Measurements from ENCODE around the gene AIF1L.

Gene AIF1L

GRCh38 chr9:131142160-131142559 lies 45.8 kb downstream of the AIF1L start:
- H3K4me1 ChIP-seq (ENCODE audit: control insufficient read depth, insufficient read depth, low read depth, low read length), result peaks cover 3% of the 10 kb centered on the region
- no peak overlapping the region for H3K18ac ChIP-seq (ENCODE audit: low read depth in 1 of 2, low read length in 2 of 2)
- H3K23ac ChIP-seq (ENCODE audit: low read length in 2 of 2), result no peak overlapping the region
- WGBS, result 90% methylated on average over 3 of the region's 3 CpGs
- no peak overlapping the region for H2BK5ac ChIP-seq (ENCODE audit: low read depth, low read length, poor library complexity, severe bottlenecking)
- no peak overlapping the region for H4K8ac ChIP-seq (ENCODE audit: low read length)
- H3K9ac ChIP-seq (ENCODE audit: low read length), result no peak overlapping the region
- no peak overlapping the region for H3K27ac ChIP-seq (ENCODE audit: low read length, poor library complexity, severe bottlenecking)
- H3K79me1 ChIP-seq (replicated peaks; ENCODE audit: low read length, poor library complexity, severe bottlenecking), result peaks cover 16% of the 10 kb centered on the region
- no peak overlapping the region for H2BK15ac ChIP-seq (ENCODE audit: low read depth, poor library complexity, severe bottlenecking)
- H2BK12ac ChIP-seq (ENCODE audit: low read length in 2 of 2), result no peak overlapping the region
- H3K9me3 ChIP-seq (ENCODE audit: control insufficient read depth, low read length), result no peaks in the 10 kb centered on the region
- no peak overlapping the region for H3K4me3 ChIP-seq (ENCODE audit: insufficient read depth in 1 of 2, low read depth in 1 of 2, low read length in 2 of 2)
- H2AK5ac ChIP-seq (ENCODE audit: low read length, severe bottlenecking), result no peak overlapping the region
- no peak overlapping the region for H4K91ac ChIP-seq (ENCODE audit: low read length)
- H3K36me3 ChIP-seq (ENCODE audit: control insufficient read depth in 1 of 2, insufficient read depth in 2 of 2, low read depth in 1 of 2, low read length in 2 of 2), result peaks cover 28 to 90% of the 10 kb centered on the region in 2 experiments
- H3K27me3 ChIP-seq (ENCODE audit: control insufficient read depth in 1 of 2, insufficient read depth in 1 of 2, low read length in 2 of 2), result no peaks in the 10 kb centered on the region
- no peak overlapping the region for H2BK120ac ChIP-seq (ENCODE audit: low read depth, low read length)
- DNase-seq, result no peak
- no peak overlapping the region for H2AFZ ChIP-seq (ENCODE audit: low read depth, low read length)
- H3K4ac ChIP-seq (ENCODE audit: low read depth in 1 of 2, low read length in 2 of 2), result no peak overlapping the region
- H3K14ac ChIP-seq (ENCODE audit: low read length in 2 of 2), result no peak overlapping the region
- H3K4me2 ChIP-seq (ENCODE audit: low read length, poor library complexity, severe bottlenecking), result no peak overlapping the region

GRCh38 chr9:131144201-131144600 lies 47.9 kb downstream of the AIF1L start:
- Histone ChIP-seq H2BK15ac (ENCODE audit: low read depth, poor library complexity, severe bottlenecking) (no peak overlapping the region), H3K4me2 (ENCODE audit: low read length, poor library complexity, severe bottlenecking) (no peak overlapping the region), H3K27ac (ENCODE audit: low read length, poor library complexity, severe bottlenecking) (no peak overlapping the region), H3K14ac (ENCODE audit: low read length in 2 of 2) (no peak overlapping the region), H3K23ac (ENCODE audit: low read length in 2 of 2) (no peak overlapping the region), H4K91ac (ENCODE audit: low read length) (no peak overlapping the region), H2AK5ac (ENCODE audit: low read length, severe bottlenecking) (no peak overlapping the region), H4K8ac (ENCODE audit: low read length) (no peak overlapping the region), H2BK120ac (ENCODE audit: low read depth, low read length) (no peak overlapping the region), H3K27me3 (ENCODE audit: control insufficient read depth in 1 of 2, insufficient read depth in 1 of 2, low read length in 2 of 2) (no peaks in the 10 kb centered on the region), H2BK5ac (ENCODE audit: low read depth, low read length, poor library complexity, severe bottlenecking) (no peak overlapping the region), H2AFZ (ENCODE audit: low read depth, low read length) (no peak overlapping the region), H3K4me3 (ENCODE audit: insufficient read depth in 1 of 2, low read depth in 1 of 2, low read length in 2 of 2) (no peak overlapping the region), H3K4ac (ENCODE audit: low read depth in 1 of 2, low read length in 2 of 2) (no peak overlapping the region), H3K9me3 (ENCODE audit: control insufficient read depth, low read length) (no peaks in the 10 kb centered on the region), H2BK12ac (ENCODE audit: low read length in 2 of 2) (no peak overlapping the region), H3K4me1 (ENCODE audit: control insufficient read depth, insufficient read depth, low read depth, low read length) (peaks cover 2% of the 10 kb centered on the region), H3K18ac (ENCODE audit: low read depth in 1 of 2, low read length in 2 of 2) (no peak overlapping the region), H3K79me1 (replicated peaks; ENCODE audit: low read length, poor library complexity, severe bottlenecking) (peaks cover 14% of the 10 kb centered on the region), H3K9ac (ENCODE audit: low read length) (no peak overlapping the region), H3K36me3 (ENCODE audit: control insufficient read depth in 1 of 2, insufficient read depth in 2 of 2, low read depth in 1 of 2, low read length in 2 of 2) (peaks cover 26 to 92% of the 10 kb centered on the region in 2 experiments)
- DNase-seq, result no peak
- WGBS, result 93% methylated on average over 3 of the region's 3 CpGs

GRCh38 chr9:131145245-131145644 lies 48.9 kb downstream of the AIF1L start:
- Histone ChIP-seq H3K4ac (ENCODE audit: low read depth in 1 of 2, low read length in 2 of 2) (no peak overlapping the region), H3K4me2 (ENCODE audit: low read length, poor library complexity, severe bottlenecking) (no peak overlapping the region), H3K23ac (ENCODE audit: low read length in 2 of 2) (no peak overlapping the region), H3K27ac (ENCODE audit: low read length, poor library complexity, severe bottlenecking) (no peak overlapping the region), H2AFZ (ENCODE audit: low read depth, low read length) (no peak overlapping the region), H3K9me3 (ENCODE audit: control insufficient read depth, low read length) (no peaks in the 10 kb centered on the region), H4K8ac (ENCODE audit: low read length) (no peak overlapping the region), H2BK5ac (ENCODE audit: low read depth, low read length, poor library complexity, severe bottlenecking) (no peak overlapping the region), H3K27me3 (ENCODE audit: control insufficient read depth in 1 of 2, insufficient read depth in 1 of 2, low read length in 2 of 2) (no peaks in the 10 kb centered on the region), H3K4me1 (ENCODE audit: control insufficient read depth, insufficient read depth, low read depth, low read length) (peaks cover 2% of the 10 kb centered on the region), H3K36me3 (ENCODE audit: control insufficient read depth in 1 of 2, insufficient read depth in 2 of 2, low read depth in 1 of 2, low read length in 2 of 2) (peaks cover 34 to 92% of the 10 kb centered on the region in 2 experiments), H3K18ac (ENCODE audit: low read depth in 1 of 2, low read length in 2 of 2) (no peak overlapping the region), H3K14ac (ENCODE audit: low read length in 2 of 2) (no peak overlapping the region), H2BK12ac (ENCODE audit: low read length in 2 of 2) (no peak overlapping the region), H2BK15ac (ENCODE audit: low read depth, poor library complexity, severe bottlenecking) (no peak overlapping the region), H2AK5ac (ENCODE audit: low read length, severe bottlenecking) (no peak overlapping the region), H3K79me1 (replicated peaks; ENCODE audit: low read length, poor library complexity, severe bottlenecking) (peaks cover 19% of the 10 kb centered on the region), H4K91ac (ENCODE audit: low read length) (no peak overlapping the region), H3K4me3 (ENCODE audit: insufficient read depth in 1 of 2, low read depth in 1 of 2, low read length in 2 of 2) (no peak overlapping the region), H2BK120ac (ENCODE audit: low read depth, low read length) (no peak overlapping the region), H3K9ac (ENCODE audit: low read length) (no peak overlapping the region)
- DNase-seq, result no peak
- 100% methylated on average over 2 of the region's 2 CpGs for WGBS

- Histone ChIP-seq H3K9ac (ENCODE audit: low read length) (no peak overlapping the region), H4K91ac (ENCODE audit: low read length) (no peak overlapping the region), H2AK5ac (ENCODE audit: low read length, severe bottlenecking) (no peak overlapping the region), H2AFZ (ENCODE audit: low read depth, low read length) (no peak overlapping the region), H3K4me2 (ENCODE audit: low read length, poor library complexity, severe bottlenecking) (no peak overlapping the region), H2BK120ac (ENCODE audit: low read depth, low read length) (no peak overlapping the region), H3K23ac (ENCODE audit: low read length in 2 of 2) (no peak overlapping the region), H3K4ac (ENCODE audit: low read depth in 1 of 2, low read length in 2 of 2) (no peak overlapping the region), H2BK5ac (ENCODE audit: low read depth, low read length, poor library complexity, severe bottlenecking) (no peak overlapping the region), H3K9me3 (ENCODE audit: control insufficient read depth, low read length) (no peaks in the 10 kb centered on the region), H3K27ac (ENCODE audit: low read length, poor library complexity, severe bottlenecking) (no peak overlapping the region), H3K4me1 (ENCODE audit: control insufficient read depth, insufficient read depth, low read depth, low read length) (peaks cover 2% of the 10 kb centered on the region), H2BK12ac (ENCODE audit: low read length in 2 of 2) (no peak overlapping the region), H2BK15ac (ENCODE audit: low read depth, poor library complexity, severe bottlenecking) (no peak overlapping the region), H3K36me3 (ENCODE audit: control insufficient read depth in 1 of 2, insufficient read depth in 2 of 2, low read depth in 1 of 2, low read length in 2 of 2) (peaks cover 36 to 92% of the 10 kb centered on the region in 2 experiments), H3K27me3 (ENCODE audit: control insufficient read depth in 1 of 2, insufficient read depth in 1 of 2, low read length in 2 of 2) (no peaks in the 10 kb centered on the region), H3K14ac (ENCODE audit: low read length in 2 of 2) (no peak overlapping the region), H3K18ac (ENCODE audit: low read depth in 1 of 2, low read length in 2 of 2) (no peak overlapping the region), H4K8ac (ENCODE audit: low read length) (no peak overlapping the region), H3K79me1 (replicated peaks; ENCODE audit: low read length, poor library complexity, severe bottlenecking) (peaks cover 19% of the 10 kb centered on the region), H3K4me3 (ENCODE audit: insufficient read depth in 1 of 2, low read depth in 1 of 2, low read length in 2 of 2) (no peak overlapping the region)
- DNase-seq, result no peak
- WGBS, result 98% methylated on average over 4 of the region's 4 CpGs
Observed at GRCh38 chr9:131146186-131146585, 49.9 kb downstream of the AIF1L start.
